Hematopoietic multipotent progenitor cell (in vitro differentiated cells): Measurements from ENCODE around the gene KCNMA1. TPM values are rescaled to one million over a fixed set of nuclear protein-coding genes. Genes with fewer than 3 reads are reported as not detected.
"Not testable (repeated sequence)": the region's sequence is repeated elsewhere in the genome, so short reads cannot be mapped to it uniquely, and the experiment has no call there.

Experiments used
- DNase-seq, 3 donors: peaks; one replicate each; pipeline ENCODE4 v3.0.0-alpha.2; 2011 to 2015; ENCODE audit warnings: low read depth in 2 of 3, low spot score in 2 of 3
- total RNA-seq: library from RNA; depleted of rRNA; stranded (reverse); fragments of >200 nt; gene quantifications from one replicate; pipeline ENCODE4 v1.2.3, GENCODE V29; 2012

Gene KCNMA1
- total RNA-seq, 1 donor: 0.27 TPM

- DNase-seq: no peak
These were observed 27.1 kb upstream of the KCNMA1 start for GRCh38 chr10:77664696-77665095.

- DNase-seq: no peak
These were observed 26.4 kb upstream of the KCNMA1 start for GRCh38 chr10:77664008-77664407.

- DNase-seq: no peak
These were observed 24.1 kb upstream of the KCNMA1 start for GRCh38 chr10:77661674-77662073.

- DNase-seq: no peak
These were observed 23.5 kb upstream of the KCNMA1 start for GRCh38 chr10:77661100-77661499.

GRCh38 chr10:77659046-77659670 is 21.6 kb upstream of the KCNMA1 start:
- not testable (repeated sequence) for DNase-seq

- no peak for DNase-seq
These were observed 15.6 kb upstream of the KCNMA1 start for GRCh38 chr10:77653210-77653609.

GRCh38 chr10:77649333-77650331 is 12.0 kb upstream of the KCNMA1 start:
- DNase-seq: peak in 1 of 3 donors; percentile 34

GRCh38 chr10:77648472-77648871 is 10.9 kb upstream of the KCNMA1 start:
- no peak for DNase-seq

- DNase-seq: no peak
These were observed 10.1 kb upstream of the KCNMA1 start for GRCh38 chr10:77647543-77648293.

- no peak for DNase-seq
These were observed 7.1 kb upstream of the KCNMA1 start for GRCh38 chr10:77644557-77645243.

GRCh38 chr10:77643795-77644468 is 6.3 kb upstream of the KCNMA1 start:
- DNase-seq: peak in 2 of 3 donors; percentile 40 to 75

- peak; percentile 5 to 81 (median 55) for DNase-seq
These were observed 4.3 kb upstream of the KCNMA1 start for GRCh38 chr10:77641788-77642397.

- no peak for DNase-seq
These were observed 3.7 kb upstream of the KCNMA1 start for GRCh38 chr10:77641344-77641743.

GRCh38 chr10:77640167-77640566 is 2.6 kb upstream of the KCNMA1 start:
- no peak for DNase-seq

GRCh38 chr10:77639756-77640155 is 2.1 kb upstream of the KCNMA1 start:
- no peak for DNase-seq

- DNase-seq: peak in 1 of 3 donors; percentile 27
These were observed 903 bp upstream of the KCNMA1 start for GRCh38 chr10:77638321-77639101.

GRCh38 chr10:77636967-77637531 is 559 bp downstream of the KCNMA1 start:
- DNase-seq: peak in 1 of 3 donors; percentile 8

- DNase-seq: no peak
These were observed 1.2 kb downstream of the KCNMA1 start for GRCh38 chr10:77636282-77636966.
